ENCODE results near the gene CDT1. TPM values are rescaled to one million over a fixed set of nuclear protein-coding genes. Genes with fewer than 3 reads are reported as not detected.
"Not testable (repeated sequence)": the region's sequence is repeated elsewhere in the genome, so short reads cannot be mapped to it uniquely, and the experiment has no call there.

CDT1 gene
- total RNA-seq, 1 experiment from 2014 or later = 14.3 TPM

- no peak for DNase-seq
- Histone ChIP-seq H3K36me3 (peaks cover 6% of the 10 kb centered on the region), H3K4me3 (no peak overlapping the region), H3K27me3 (no peaks in the 10 kb centered on the region), H3K9me3 (no peaks in the 10 kb centered on the region)
Measured at GRCh38 chr16:88778271-88778525, 25.4 kb upstream of the CDT1 start.

- H3K4me3 ChIP-seq = no peak overlapping the region
- H3K36me3 ChIP-seq = peaks cover 6% of the 10 kb centered on the region
- H3K27me3 ChIP-seq = no peaks in the 10 kb centered on the region
- no peaks in the 10 kb centered on the region for H3K9me3 ChIP-seq
- no peak for DNase-seq
Measured at GRCh38 chr16:88778541-88779065, 25.0 kb upstream of the CDT1 start.

- Histone ChIP-seq H3K36me3 (peaks cover 6% of the 10 kb centered on the region), H3K9me3 (no peaks in the 10 kb centered on the region), H3K27me3 (no peaks in the 10 kb centered on the region), H3K4me3 (no peak overlapping the region)
- DNase-seq = no peak
Measured at GRCh38 chr16:88779406-88780141, 24.0 kb upstream of the CDT1 start.

- DNase-seq = no peak
- no peaks in the 10 kb centered on the region for H3K27me3 ChIP-seq
- H3K36me3 ChIP-seq = peaks cover 6% of the 10 kb centered on the region
- H3K9me3 ChIP-seq = no peaks in the 10 kb centered on the region
- no peak overlapping the region for H3K4me3 ChIP-seq
Measured at GRCh38 chr16:88780142-88781062, 23.2 kb upstream of the CDT1 start.

GRCh38 chr16:88781140-88782077, 22.2 kb upstream of the CDT1 start:
- Histone ChIP-seq H3K27me3 (no peaks in the 10 kb centered on the region), H3K36me3 (peaks cover 6% of the 10 kb centered on the region), H3K4me3 (no peak overlapping the region), H3K9me3 (no peaks in the 10 kb centered on the region)
- DNase-seq = no peak

GRCh38 chr16:88782454-88783390, 20.9 kb upstream of the CDT1 start:
- no peaks in the 10 kb centered on the region for H3K27me3 ChIP-seq
- H3K4me3 ChIP-seq = peak overlapping the region; percentile 65
- peak; percentile 93 for DNase-seq
- H3K9me3 ChIP-seq = no peaks in the 10 kb centered on the region
- peaks cover 3% of the 10 kb centered on the region for H3K36me3 ChIP-seq

GRCh38 chr16:88783391-88784073, 20.1 kb upstream of the CDT1 start:
- H3K27me3 ChIP-seq = no peaks in the 10 kb centered on the region
- no peak for DNase-seq
- H3K9me3 ChIP-seq = no peaks in the 10 kb centered on the region
- no peaks in the 10 kb centered on the region for H3K36me3 ChIP-seq
- peak overlapping the region; percentile 65 for H3K4me3 ChIP-seq

GRCh38 chr16:88784074-88784855, 19.3 kb upstream of the CDT1 start:
- no peaks in the 10 kb centered on the region for H3K36me3 ChIP-seq
- H3K4me3 ChIP-seq = peak overlapping the region; percentile 65
- DNase-seq = peak; percentile 64
- no peaks in the 10 kb centered on the region for H3K27me3 ChIP-seq
- no peaks in the 10 kb centered on the region for H3K9me3 ChIP-seq

- no peak for DNase-seq
- Histone ChIP-seq H3K36me3 (no peaks in the 10 kb centered on the region), H3K9me3 (no peaks in the 10 kb centered on the region), H3K27me3 (no peaks in the 10 kb centered on the region), H3K4me3 (peak overlapping the region; percentile 65; the same call in 1 of the 2 replicates)
Measured at GRCh38 chr16:88784856-88785105, 18.8 kb upstream of the CDT1 start.

GRCh38 chr16:88785106-88785924, 18.3 kb upstream of the CDT1 start, which contains the start of gene PIEZO1:
Gene PIEZO1, minus strand, starts transcription at chr16:88785220. Its CDS starts 256 bp downstream, at chr16:88784964.
- no peaks in the 10 kb centered on the region for H3K36me3 ChIP-seq
- peak; percentile 64 for DNase-seq
- H3K4me3 ChIP-seq = peak within 1 kb of the TSS; percentile 65
- H3K27me3 ChIP-seq = no peaks in the 10 kb centered on the region
- no peaks in the 10 kb centered on the region for H3K9me3 ChIP-seq

- Histone ChIP-seq H3K4me3 (no peak overlapping the region), H3K9me3 (no peaks in the 10 kb centered on the region), H3K27me3 (no peaks in the 10 kb centered on the region), H3K36me3 (no peaks in the 10 kb centered on the region)
- no peak for DNase-seq
Measured at GRCh38 chr16:88787579-88788314, 15.8 kb upstream of the CDT1 start.

- DNase-seq, H3K36me3 ChIP-seq, H3K27me3 ChIP-seq, H3K4me3 ChIP-seq, H3K9me3 ChIP-seq: not testable (repeated sequence)
Measured at GRCh38 chr16:88788749-88789148, 14.8 kb upstream of the CDT1 start.

GRCh38 chr16:88789594-88789993, 14.0 kb upstream of the CDT1 start:
- no peak overlapping the region for H3K4me3 ChIP-seq
- DNase-seq = no peak

More at GRCh38 chr16:88789594-88789993, 14.0 kb upstream of the CDT1 start:
- Histone ChIP-seq H3K36me3 (no peaks in the 10 kb centered on the region), H3K9me3 (no peaks in the 10 kb centered on the region), H3K27me3 (no peaks in the 10 kb centered on the region)

Data from MG63 (cell line).